NT2/D1 (cell line): ENCODE data around the gene TNFRSF8.

Source experiments
- SUZ12 ChIP-seq: IDR thresholded peaks from 2 replicates; pipeline ENCODE4 v1.6.1; 2011; ENCODE audit not compliant: insufficient read length, insufficient read depth; ENCODE audit errors: extremely low read depth
- YY1 ChIP-seq: IDR thresholded peaks from 2 replicates; pipeline ENCODE4 v1.6.1; 2011; ENCODE audit not compliant: insufficient read length, insufficient read depth

GRCh38 chr1:12143631-12144155 is 80.6 kb downstream of the TNFRSF8 start:
- TF ChIP-seq SUZ12 (no peak), YY1 (no peak)
